Lung (tissue), 12 donors: Measurements from ENCODE around the gene ZNF462. TPM values are rescaled to one million over a fixed set of nuclear protein-coding genes. Genes with fewer than 3 reads are reported as not detected.

ENCODE experiments used
- ATAC-seq: fragments of 200-7000 bp; cut with Tn5 transposase; one replicate; pipeline ENCODE4 v1.9.1; 2020; ENCODE audit warnings: moderate number of reproducible peaks; ENCODE audit not compliant: insufficient read depth, low FRiP score
- DNase-seq, 3 donors: peaks; one replicate each; pipeline ENCODE4 v3.0.0-alpha.2; 2013 to 2017
- H3K27ac ChIP-seq, 2 donors: one replicate each; pipeline ENCODE4 v1.5.1; 2013; ENCODE audit warnings: mild to moderate bottlenecking in 2 of 2, moderate library complexity in 2 of 2, control low read depth in 1 of 2, inconsistent platforms in 1 of 2, low read depth in 1 of 2, low read length in 1 of 2
- H3K27me3 ChIP-seq, 3 donors: one replicate each; pipeline ENCODE4 v1.5.1; 2013; ENCODE audit warnings: low read length in 2 of 3; ENCODE audit not compliant: control insufficient read depth in 3 of 3, insufficient read depth in 3 of 3
- H3K36me3 ChIP-seq, 4 donors: one replicate each; pipeline ENCODE4 v1.5.1; 2013; ENCODE audit warnings: low read length in 4 of 4, mild to moderate bottlenecking in 1 of 4, moderate library complexity in 1 of 4; ENCODE audit not compliant: control insufficient read depth in 4 of 4, insufficient read depth in 4 of 4
- H3K4me1 ChIP-seq, 5 donors: one replicate each; pipeline ENCODE4 v1.5.1; 2013; ENCODE audit warnings: low read length in 5 of 5, mild to moderate bottlenecking in 2 of 5, moderate library complexity in 1 of 5; ENCODE audit not compliant: control insufficient read depth in 5 of 5, insufficient read depth in 5 of 5
- H3K4me3 ChIP-seq: one replicate; pipeline ENCODE4 v1.5.1; 2013; ENCODE audit warnings: mild to moderate bottlenecking, control low read depth, moderate library complexity
- H3K9ac ChIP-seq, 2 donors: one replicate each; pipeline ENCODE4 v1.5.1; 2013; ENCODE audit warnings: low read length in 2 of 2, control low read depth in 1 of 2; ENCODE audit not compliant: insufficient read depth in 1 of 2
- H3K9me3 ChIP-seq, 4 donors: one replicate each; pipeline ENCODE4 v1.5.1; 2013; ENCODE audit warnings: low read length in 3 of 4, mild to moderate bottlenecking in 1 of 4, moderate library complexity in 1 of 4; ENCODE audit not compliant: control insufficient read depth in 4 of 4, insufficient read depth in 3 of 4
- CTCF ChIP-seq: IDR thresholded peaks from 2 replicates; pipeline ENCODE4 v1.5.1; 2012; ENCODE audit warnings: mild to moderate bottlenecking; ENCODE audit errors: control extremely low read depth, extremely low read depth
- WGBS, 2 donors: extraction: QIAGEN DNeasy Blood & Tissue Kit; methylation state at CpG; one replicate each; pipeline ENCODE4 v1.1.7; 2013; 5-methylcytosine and 5-hydroxymethylcytosine counted together
- polyA plus RNA-seq, 2 donors: library from polyadenylated mRNA; stranded (reverse); fragments of 200-250 nt; gene quantifications; one replicate each; pipeline ENCODE4 v1.2.1, GENCODE V29; 2013
- total RNA-seq, 2 donors: library from RNA; depleted of rRNA in 1 of 2; stranded (reverse); fragments of >200 nt in 1 of 2; gene quantifications; one replicate each; pipeline ENCODE4 v1.2.1, GENCODE V29; 2014 to 2021
- donor health status: control.
- donor health status: control.
- donor health status: Bipolar disorder and iron deficiency.
- donor health status: healthy.
- donor health status: DM: yes; HTN: yes; CAD: no.

ZNF462 gene
- total and polyA plus RNA-seq, 4 donors = 2.0 to 37.7 (median 19.5) TPM

- Histone ChIP-seq H3K4me3 (no peak overlapping the region), H3K27me3 (no peaks in the 10 kb centered on the region), H3K9ac (no peak overlapping the region), H3K4me1 (no peaks in the 10 kb centered on the region), H3K36me3 (no peaks in the 10 kb centered on the region), H3K9me3 (no peaks in the 10 kb centered on the region), H3K27ac (no peak overlapping the region)
- DNase-seq (no peak), ATAC-seq (no peak)
- TF ChIP-seq CTCF = no peak
- WGBS, 2 donors = 93 to 97% methylated on average over 1 of the region's 1 CpG
Observed at GRCh38 chr9:107046692-107047091, 183.7 kb downstream of the ZNF462 start.

GRCh38 chr9:107049046-107049802 is 186.3 kb downstream of the ZNF462 start:
- no peak for TF ChIP-seq CTCF
- no peaks in the 10 kb centered on the region for H3K36me3 ChIP-seq
- H3K4me3 ChIP-seq = no peak overlapping the region
- no peaks in the 10 kb centered on the region for H3K9me3 ChIP-seq
- H3K9ac ChIP-seq = no peak overlapping the region
- 77 to 83% methylated on average over 13 of the region's 13 CpGs for WGBS, 2 donors
- no peaks in the 10 kb centered on the region for H3K4me1 ChIP-seq
- DNase-seq (peak in 2 of 3 donors; percentile 4 to 15), ATAC-seq (no peak)
- no peak overlapping the region for H3K27ac ChIP-seq
- no peaks in the 10 kb centered on the region for H3K27me3 ChIP-seq

GRCh38 chr9:107049803-107050184 is 186.8 kb downstream of the ZNF462 start:
- no peak overlapping the region for H3K9ac ChIP-seq
- H3K27ac ChIP-seq = no peak overlapping the region
- no peak for TF ChIP-seq CTCF
- H3K9me3 ChIP-seq = no peaks in the 10 kb centered on the region
- DNase-seq (no peak), ATAC-seq (no peak)
- no peaks in the 10 kb centered on the region for H3K36me3 ChIP-seq
- H3K4me1 ChIP-seq = no peaks in the 10 kb centered on the region
- 57 to 71% methylated on average over 2 of the region's 2 CpGs for WGBS, 2 donors
- no peaks in the 10 kb centered on the region for H3K27me3 ChIP-seq
- no peak overlapping the region for H3K4me3 ChIP-seq

GRCh38 chr9:107051392-107051791 is 188.4 kb downstream of the ZNF462 start:
- 67 to 82% methylated on average over 1 of the region's 1 CpG for WGBS, 2 donors
- DNase-seq (no peak), ATAC-seq (no peak)
- Histone ChIP-seq H3K27me3 (no peaks in the 10 kb centered on the region), H3K36me3 (no peaks in the 10 kb centered on the region), H3K27ac (no peak overlapping the region), H3K9me3 (no peaks in the 10 kb centered on the region), H3K4me1 (no peaks in the 10 kb centered on the region), H3K4me3 (no peak overlapping the region), H3K9ac (no peak overlapping the region)
- TF ChIP-seq CTCF = no peak
